HG03439 (cell line): ENCODE data around the gene DDX41.
"Not testable (repeated sequence)": the region's sequence is repeated elsewhere in the genome, so short reads cannot be mapped to it uniquely, and the experiment has no call there.

Experiments used
- ATAC-seq: cut with Tn5 transposase; IDR thresholded peaks from one replicate; pipeline ENCODE4 v1.9.1; 2021; ENCODE audit warnings: mild to moderate bottlenecking, moderate library complexity; ENCODE audit not compliant: unreplicated experiment

DDX41 gene

GRCh38 chr5:177486256-177486655, 30.5 kb downstream of the DDX41 start:
- no peak for ATAC-seq

- ATAC-seq, result not testable (repeated sequence)
Measured at GRCh38 chr5:177485753-177486152, 31.0 kb downstream of the DDX41 start.

DNA sequence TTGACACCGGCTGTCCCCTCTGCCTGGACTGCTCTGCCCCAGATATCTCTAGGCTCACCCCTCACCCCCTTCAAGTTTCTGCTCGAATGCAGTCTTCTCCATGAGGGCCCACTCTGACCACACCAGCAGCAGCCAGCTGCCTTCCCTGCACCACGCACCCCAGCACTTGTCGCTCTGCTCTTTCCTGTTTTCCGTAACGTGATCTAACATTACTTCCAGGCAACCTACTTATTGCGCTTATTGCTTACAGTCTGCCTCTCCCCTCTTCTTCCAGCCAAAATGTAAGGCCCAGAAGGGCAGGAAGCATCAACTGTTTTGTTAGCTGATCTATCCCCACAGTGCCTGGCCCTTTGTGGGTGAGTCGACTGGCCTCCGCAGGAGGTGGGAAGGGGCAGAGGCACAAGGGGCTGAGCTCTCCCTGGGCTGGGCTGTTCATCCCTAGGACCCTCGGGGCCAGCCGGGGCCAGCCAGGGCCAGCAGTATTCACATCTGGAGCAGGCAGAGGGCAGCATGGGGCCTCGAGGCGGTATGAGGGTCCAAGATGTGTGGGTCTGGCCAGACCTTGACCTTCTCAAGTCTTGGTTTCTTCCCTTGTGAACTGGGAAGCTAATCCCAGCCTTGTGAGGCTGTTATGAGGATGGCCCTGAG, 31.7 kb downstream of the DDX41 start:
- ATAC-seq, result no peak

GRCh38 chr5:177483994-177484901, 32.5 kb downstream of the DDX41 start:
- ATAC-seq, result no peak

GRCh38 chr5:177483042-177483441, 33.7 kb downstream of the DDX41 start:
- no peak for ATAC-seq

DNA sequence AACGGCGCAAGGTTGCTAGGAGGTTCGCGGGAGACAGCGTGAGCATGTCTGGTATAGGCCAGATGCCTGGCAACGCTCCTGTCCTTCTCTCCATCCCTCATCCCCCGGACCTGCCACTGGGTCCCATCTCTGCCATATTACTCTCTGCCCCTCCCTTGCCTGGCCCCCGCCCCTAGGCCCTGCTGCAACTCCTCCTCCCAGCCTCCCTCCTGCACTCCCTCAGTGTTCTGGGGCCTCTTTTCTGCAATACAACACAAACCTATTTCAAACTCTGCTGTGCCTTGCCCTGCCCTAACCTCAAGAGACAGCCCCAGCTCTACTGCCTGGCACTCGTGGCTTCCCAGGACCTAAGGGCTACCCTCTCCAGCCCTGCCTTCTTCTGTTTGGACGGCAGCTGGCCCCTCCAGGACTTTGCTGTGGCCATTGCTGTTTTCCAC, 34.4 kb downstream of the DDX41 start:
- ATAC-seq, result no peak

- ATAC-seq, result no peak
Measured at GRCh38 chr5:177479774-177480173, 37.0 kb downstream of the DDX41 start.

GRCh38 chr5:177478711-177479646, 37.8 kb downstream of the DDX41 start:
- no peak for ATAC-seq

DNA sequence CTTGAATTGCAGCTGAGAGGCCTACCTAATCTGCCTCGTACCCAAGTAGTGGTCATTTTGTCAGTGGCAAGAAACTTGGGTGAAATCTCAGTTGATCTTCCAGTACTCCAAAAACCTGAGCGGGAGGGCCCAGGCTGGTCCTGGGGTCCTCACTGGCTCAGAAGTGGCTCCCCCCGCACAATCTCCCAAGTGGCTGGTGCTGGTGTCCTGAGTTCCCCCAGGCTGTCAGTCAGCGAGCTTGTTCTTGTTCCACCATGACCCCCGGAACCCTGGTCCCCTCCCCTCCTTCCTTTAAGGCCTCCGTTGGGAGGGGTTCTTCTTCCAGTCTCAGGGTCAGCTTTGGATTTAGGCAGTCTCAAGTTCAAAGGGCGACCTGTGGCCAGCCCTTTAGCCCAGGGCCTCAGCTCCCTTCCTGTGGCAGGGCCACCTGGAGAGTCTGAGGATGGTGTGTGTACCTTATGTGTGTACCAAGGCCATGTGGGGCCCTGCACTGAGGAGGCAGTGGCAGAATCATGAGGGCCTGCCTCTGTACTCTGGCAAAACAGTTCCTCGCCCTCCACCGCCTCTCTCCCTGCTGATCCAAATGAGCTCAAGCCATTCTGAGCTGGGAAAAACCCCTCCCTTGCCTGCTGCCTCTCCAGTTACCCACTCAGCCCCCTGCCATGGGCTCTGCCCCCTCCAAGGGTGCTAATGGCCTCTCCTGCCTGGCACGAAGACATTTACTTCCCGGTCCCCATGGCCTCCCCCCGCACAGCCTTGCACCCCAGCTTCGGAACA, 38.9 kb downstream of the DDX41 start:
- ATAC-seq, result no peak

DNA sequence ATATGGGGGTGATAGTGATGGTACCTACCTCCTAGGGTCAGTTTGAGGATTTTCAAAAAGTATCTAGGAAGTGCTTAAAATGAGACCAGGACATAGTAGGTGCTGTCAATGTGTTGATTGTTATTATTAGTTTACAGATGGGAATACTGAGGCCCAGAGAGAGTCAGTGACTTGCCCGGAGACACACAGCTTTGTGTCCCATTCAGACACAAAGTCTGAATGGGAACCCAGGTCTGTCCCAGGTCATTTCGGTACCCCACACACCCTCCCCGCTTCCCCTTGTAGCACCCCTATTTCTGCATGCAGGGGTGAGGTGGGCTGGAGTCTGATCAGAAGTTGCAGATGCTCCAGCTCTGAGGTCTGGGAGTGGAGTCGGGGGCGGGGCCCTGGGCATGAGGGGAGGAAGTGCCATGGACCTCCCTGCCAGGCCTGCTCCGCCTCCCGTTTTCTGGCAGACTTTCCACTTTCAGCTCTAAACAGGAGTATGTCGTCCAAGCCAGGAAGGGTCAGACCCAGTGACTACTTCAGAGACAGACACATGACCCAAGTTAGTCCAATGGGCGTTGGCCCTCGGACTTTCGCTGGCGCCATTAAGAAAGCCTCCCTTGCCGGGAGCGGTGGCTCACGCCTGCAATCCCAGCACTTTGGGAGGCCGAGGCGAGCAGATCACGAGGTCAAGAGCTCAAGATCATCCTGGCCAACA, 40.1 kb downstream of the DDX41 start:
- ATAC-seq, result no peak

DNA sequence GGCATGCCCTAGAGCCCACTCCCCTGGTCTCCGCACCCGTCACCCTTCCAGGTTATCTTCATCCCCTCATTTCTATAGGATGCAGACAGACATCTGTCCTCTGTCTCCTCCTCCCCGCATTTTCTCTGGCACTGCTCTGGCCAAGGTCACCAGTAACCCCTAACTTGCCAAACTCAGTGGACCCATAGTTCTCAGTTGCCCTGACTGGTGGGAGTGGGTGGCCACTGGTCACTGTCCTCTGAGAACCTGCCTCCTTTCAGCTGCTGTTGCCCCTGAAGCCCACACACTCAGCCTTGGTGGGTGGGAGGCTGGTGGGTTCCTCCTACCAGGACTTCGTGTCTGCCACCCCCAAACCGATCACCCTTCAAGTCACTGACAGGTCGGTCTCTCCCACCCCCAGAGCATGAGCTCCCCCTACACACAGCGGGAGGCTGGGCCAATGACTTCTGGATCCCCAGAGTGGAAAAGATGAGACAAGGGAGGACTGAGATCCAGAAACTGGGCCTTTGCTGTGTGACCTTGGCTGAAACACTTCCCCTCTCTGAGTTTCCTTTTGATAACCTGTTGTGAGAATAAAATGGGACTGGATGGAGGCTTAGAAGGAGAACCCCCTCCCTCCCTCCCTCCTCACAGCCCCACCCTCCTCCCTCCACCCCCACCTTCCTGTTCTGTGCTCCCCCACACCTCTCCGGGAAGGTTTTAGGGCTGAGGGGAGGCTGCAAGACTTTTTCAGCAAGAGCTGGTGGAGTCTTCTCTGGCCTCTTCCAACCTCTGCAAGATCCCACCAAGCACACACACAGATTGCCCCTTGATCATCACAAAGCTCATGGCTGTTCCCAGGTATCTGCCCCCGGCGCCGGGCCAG, 41.0 kb downstream of the DDX41 start:
- no peak for ATAC-seq

- no peak for ATAC-seq
Measured at GRCh38 chr5:177474846-177475562, 41.8 kb downstream of the DDX41 start.

DNA sequence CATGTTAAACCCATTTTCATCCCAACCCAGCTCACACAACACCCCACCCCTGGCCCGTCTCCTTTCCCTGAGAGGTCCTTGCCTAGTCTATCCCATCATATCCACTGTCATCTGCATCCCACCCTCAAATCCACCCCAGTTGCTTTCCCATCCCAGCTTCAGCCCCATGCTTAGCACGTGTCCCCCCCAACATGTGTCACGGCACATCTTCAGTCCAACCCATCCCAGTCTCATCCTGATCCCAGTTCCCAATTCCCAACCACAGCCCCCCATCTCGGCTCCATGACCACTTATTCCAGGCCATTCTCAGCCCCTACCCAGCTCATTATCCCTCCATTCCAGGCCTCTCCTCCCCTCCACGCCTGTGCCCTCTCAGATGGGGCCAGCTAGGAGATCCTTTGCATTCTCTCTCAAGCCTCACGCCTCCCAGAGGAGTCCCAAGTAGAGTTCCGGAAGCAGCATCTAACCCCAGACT, 42.7 kb downstream of the DDX41 start:
- no peak for ATAC-seq

DNA sequence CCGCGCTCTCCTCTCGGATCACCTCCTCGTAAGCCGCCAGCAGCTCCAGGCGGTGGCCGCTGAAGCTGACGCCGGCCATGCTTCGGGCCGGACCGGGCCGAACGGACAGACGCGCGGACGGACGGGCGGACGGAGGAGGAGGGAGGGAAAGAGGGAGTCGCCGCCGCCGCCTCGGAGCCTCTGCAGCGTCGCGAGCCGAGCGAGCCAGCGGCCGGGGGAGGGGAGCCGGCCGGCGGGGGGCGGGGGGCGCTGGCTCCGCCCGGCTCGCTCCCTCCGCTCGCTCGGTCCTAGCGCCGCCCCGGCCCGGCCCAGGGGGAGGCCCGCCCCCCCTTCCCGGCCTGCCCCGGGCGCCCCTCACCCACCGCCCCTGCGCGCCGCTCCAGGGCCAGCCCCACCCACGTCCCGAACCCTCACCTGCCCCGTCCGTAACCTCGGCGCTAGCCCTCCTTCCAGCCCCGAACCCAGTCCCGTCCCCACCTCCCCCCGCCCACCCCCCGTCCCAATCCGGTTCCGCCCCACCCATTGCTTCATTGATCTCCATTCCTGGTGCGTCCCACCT, 43.2 kb downstream of the DDX41 start, which contains the start of gene DBN1:
Gene DBN1 (minus strand): TSS at position 192 of the 559 bp plus-strand sequence. CDS start 113 bp downstream, at position 79.
- no peak for ATAC-seq

DNA sequence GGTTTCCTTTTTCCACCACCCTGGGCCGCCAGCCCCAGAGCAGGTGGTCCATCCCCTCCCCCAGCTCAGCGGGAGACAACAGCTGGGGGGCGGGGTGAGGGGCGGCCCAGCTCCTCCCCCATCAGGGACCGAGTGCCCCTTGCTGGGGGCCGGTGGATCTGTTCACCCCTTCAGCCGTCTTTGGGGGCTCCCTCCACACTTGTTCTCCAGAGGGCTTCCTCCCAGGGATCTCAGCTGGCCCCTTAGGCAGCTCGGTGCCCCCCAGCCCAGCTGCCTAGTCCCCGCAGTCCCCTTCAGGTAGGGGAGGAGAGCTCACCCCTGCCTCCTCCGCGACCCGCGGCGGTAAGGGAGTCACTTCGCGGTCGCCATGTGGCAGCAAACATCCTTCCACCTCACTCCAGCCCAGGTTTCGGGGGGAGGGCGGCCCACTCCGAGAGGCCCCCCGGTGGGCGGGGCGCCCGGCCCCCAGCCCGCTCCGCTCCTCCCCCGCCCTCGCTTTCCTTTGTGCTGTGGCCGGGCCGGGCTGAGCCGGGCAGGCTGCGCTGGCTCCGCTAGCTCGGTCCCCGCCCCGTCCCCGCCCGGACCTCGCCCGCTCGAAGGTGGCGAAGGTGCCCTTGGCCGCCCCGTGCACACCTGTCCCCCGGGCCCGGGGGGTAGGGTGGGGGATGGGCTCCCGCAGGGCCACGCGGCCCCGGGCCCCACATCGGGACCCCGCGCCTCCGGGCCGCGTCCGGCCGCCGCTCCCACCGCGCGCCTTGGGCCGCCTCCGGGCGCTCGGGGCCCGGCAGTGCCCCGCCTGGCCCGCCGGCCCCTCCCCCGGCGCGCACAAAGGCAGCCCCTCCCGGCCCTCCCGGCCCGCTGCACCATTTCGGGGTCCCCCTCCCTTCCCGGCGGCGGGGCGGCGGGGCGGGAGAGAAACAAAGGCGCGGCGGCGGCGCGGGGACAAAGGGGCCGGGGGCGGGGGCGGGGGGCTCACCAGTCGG, 44.0 kb downstream of the DDX41 start:
- no peak for ATAC-seq

DNA sequence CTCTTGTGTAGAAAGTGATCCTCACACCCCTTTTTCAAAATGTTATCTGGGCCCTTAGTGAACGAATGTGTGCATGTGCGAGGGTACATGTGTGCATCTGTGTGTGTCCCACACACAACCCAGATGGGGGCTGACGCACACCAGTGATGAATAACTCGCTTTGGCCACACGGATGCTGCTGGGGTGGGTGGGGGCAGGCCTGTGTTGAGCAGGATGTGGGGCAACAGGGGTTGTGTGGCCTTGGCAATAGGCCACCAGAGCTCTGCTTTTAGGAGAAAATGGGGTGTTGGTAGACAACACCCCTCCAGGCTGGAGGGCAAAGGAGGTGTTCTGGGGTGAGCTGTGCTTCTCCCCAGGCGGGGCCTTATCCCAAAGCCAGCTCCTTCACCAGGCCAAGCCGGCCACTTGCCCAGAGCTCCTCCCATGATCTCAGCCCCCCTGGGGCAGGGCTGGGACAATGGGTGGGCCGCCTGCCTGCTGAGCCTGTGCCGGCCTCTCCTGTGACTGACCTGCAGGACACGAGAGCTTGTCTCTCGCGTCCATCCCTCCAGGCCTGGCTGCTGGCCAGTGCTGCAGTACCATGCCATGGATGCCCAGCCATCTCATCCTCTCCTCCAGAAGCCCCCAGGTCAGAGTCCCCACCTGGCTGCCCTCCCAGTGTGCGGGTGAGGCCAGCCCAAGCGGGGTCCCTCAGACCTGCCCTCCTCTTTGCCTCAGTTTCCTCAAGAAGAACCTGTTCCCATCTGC, 45.0 kb downstream of the DDX41 start:
- ATAC-seq, result no peak
